Ovary (tissue), 9 donors: ENCODE results near the gene ARID5A. TPM values are rescaled to one million over a fixed set of nuclear protein-coding genes. Genes with fewer than 3 reads are reported as not detected.

ENCODE experiments used
- DNase-seq, 5 donors: peaks; one replicate each; pipeline ENCODE4 v3.0.0-alpha.2; 2019 to 2020
- H3K27ac ChIP-seq, 2 donors: fragments of 200-600 bp; one replicate each; pipeline versions ENCODE4 v1.5.1 to v1.8.0; 2019 to 2022
- H3K27me3 ChIP-seq: fragments of 200-600 bp; one replicate; pipeline ENCODE4 v1.8.0; 2022
- H3K36me3 ChIP-seq: fragments of 200-600 bp; sonication (generic); one replicate; pipeline ENCODE4 v1.5.1; 2019
- H3K4me1 ChIP-seq: one replicate; pipeline ENCODE4 v1.8.1; 2013; ENCODE audit warnings: mild to moderate bottlenecking, moderate library complexity; ENCODE audit not compliant: insufficient read depth
- H3K4me3 ChIP-seq: fragments of 200-600 bp; sonication (generic); one replicate; pipeline ENCODE4 v1.5.1; 2017
- H3K9me3 ChIP-seq, 2 donors: fragments of 200-600 bp in 1 of 2; sonication (generic) in 1 of 2; one replicate each; pipeline versions ENCODE4 v1.5.1 to v1.8.1; 2013 to 2019; ENCODE audit warnings: mild to moderate bottlenecking in 1 of 2, moderate library complexity in 1 of 2
- EP300 ChIP-seq: sonication (generic); formaldehyde crosslinking; IDR thresholded peaks from one replicate; pipeline ENCODE4 v1.6.1; 2017; ENCODE audit warnings: antibody characterized with exemption
- POLR2A ChIP-seq: fragments of 450-650 bp; IDR thresholded peaks from one replicate; pipeline ENCODE4 v1.6.1; 2017; ENCODE audit warnings: antibody characterized with exemption, mild to moderate bottlenecking, moderate library complexity
- WGBS, 3 donors: extraction: QIAGEN DNeasy Blood & Tissue Kit in 1 of 3; methylation state at CpG; one replicate each; pipeline versions ENCODE4 v1.1.5 to v1.1.7; 2013 to 2017; 5-methylcytosine and 5-hydroxymethylcytosine counted together
- intact Hi-C, 4 donors: fragments of 100-400 bp; cut with DNase I; formaldehyde crosslinking; loops; one replicate each; pipeline versions ENCODE4 v1.11.0 to v1.15.1; 2022 to 2023
- polyA plus RNA-seq, 2 donors: library from polyadenylated mRNA; stranded (reverse); fragments of 200-250 nt in 1 of 2; fragments of 350-450 nt in 1 of 2; fragmentation: Illumina TruSeq in 1 of 2; extraction: RNeasy Lipid Tissue Mini Kit (QIAGEN cat#74804) in 1 of 2; gene quantifications; one replicate each; pipeline ENCODE4 v1.2.3, GENCODE V29; 2013 to 2014
- total RNA-seq, 7 donors: library from RNA; depleted of rRNA in 2 of 7; stranded (reverse); fragments of >200 nt in 2 of 7; fragmentation: NEBNext Ultra II Directional in 3 of 7; extraction: Animal tissue kit (Norgen Biotek cat#: 25700) in 3 of 7; gene quantifications; one replicate each; pipeline versions ENCODE4 v1.1.0 to v1.2.4, GENCODE V29; 2016 to 2023
- TF ChIP-seq, protein P1 (sequence below), 3 donors: fragments of 450-650 bp in 2 of 3; fragments of 200-600 bp in 1 of 3; IDR thresholded peaks; one replicate each; pipeline versions ENCODE4 v1.5.1 to v1.8.0; 2016 to 2022; ENCODE audit warnings: antibody characterized with exemption in 3 of 3, mild to moderate bottlenecking in 1 of 3
- donor health status: DM: no; HTN: no; CAD: no; lungs with moderate emphysema.
- donor health status: DM: no; HTN: no; CAD: no.
- donor health status: Bipolar disorder and iron deficiency.
- donor health status: DM: yes; HTN: yes; CAD: no.
- donor health status: DM: no; HTN: no; CAD: no.
- donor health status: DM: yes; HTN: yes; CAD: no.

ARID5A gene
- total and polyA plus RNA-seq, 9 donors: 1.5 to 46.1 (median 17.1) TPM

DNA sequence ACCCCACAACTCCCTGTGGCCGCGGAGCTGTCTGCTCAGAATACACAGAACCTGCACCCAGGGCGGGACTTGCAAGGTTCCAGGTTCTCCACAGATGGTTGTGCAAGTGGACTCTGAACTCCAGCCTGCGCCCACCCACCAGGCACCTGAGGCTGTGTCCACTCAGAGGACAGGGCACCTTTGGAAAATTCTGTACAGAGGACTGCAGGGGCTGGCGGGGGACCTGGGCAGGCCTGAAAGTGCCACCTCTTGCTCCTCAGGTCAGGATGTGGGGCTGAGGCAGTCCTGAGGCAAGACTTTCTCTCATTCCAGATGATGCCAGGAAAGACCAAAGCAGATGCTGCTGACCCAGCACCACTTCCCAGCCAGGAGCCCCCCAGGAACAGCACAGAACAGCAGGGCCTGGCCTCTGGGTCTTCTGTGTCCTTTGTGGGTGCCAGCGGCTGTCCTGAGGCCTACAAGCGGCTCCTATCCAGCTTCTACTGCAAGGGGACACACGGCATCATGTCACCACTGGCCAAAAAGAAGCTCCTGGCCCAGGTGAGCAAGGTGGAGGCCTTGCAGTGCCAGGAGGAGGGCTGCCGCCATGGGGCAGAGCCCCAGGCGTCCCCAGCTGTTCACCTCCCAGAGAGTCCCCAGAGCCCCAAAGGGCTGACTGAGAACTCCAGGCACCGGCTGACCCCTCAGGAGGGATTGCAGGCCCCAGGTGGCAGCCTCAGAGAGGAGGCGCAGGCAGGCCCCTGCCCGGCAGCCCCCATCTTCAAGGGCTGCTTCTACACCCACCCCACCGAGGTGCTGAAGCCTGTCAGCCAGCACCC is 14.4 kb downstream of the ARID5A start:
- intact Hi-C loops: loop anchor here in 1 of 4 donors (5.0 to 10.0 kb wide), 2 partner anchors 144 to 414 kb away; no protein-coding TSS in a partner anchor
- no peaks in the 10 kb centered on the region for H3K9me3 ChIP-seq
- TF ChIP-seq, protein P1, sequence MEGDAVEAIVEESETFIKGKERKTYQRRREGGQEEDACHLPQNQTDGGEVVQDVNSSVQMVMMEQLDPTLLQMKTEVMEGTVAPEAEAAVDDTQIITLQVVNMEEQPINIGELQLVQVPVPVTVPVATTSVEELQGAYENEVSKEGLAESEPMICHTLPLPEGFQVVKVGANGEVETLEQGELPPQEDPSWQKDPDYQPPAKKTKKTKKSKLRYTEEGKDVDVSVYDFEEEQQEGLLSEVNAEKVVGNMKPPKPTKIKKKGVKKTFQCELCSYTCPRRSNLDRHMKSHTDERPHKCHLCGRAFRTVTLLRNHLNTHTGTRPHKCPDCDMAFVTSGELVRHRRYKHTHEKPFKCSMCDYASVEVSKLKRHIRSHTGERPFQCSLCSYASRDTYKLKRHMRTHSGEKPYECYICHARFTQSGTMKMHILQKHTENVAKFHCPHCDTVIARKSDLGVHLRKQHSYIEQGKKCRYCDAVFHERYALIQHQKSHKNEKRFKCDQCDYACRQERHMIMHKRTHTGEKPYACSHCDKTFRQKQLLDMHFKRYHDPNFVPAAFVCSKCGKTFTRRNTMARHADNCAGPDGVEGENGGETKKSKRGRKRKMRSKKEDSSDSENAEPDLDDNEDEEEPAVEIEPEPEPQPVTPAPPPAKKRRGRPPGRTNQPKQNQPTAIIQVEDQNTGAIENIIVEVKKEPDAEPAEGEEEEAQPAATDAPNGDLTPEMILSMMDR (IDR thresholded peaks at IDR 0.05): no peak
- no peak for TF ChIP-seq EP300
- 94 to 98% (median 95%) methylated on average over 7 to 14 of the region's 14 CpGs for WGBS, 3 donors
- H3K36me3 ChIP-seq: no peaks in the 10 kb centered on the region
- peaks cover 4% of the 10 kb centered on the region for H3K4me1 ChIP-seq
- DNase-seq: peak in 1 of 5 donors; percentile 20
- H3K27ac ChIP-seq: no peak overlapping the region
- H3K4me3 ChIP-seq: no peak overlapping the region
- H3K27me3 ChIP-seq: no peaks in the 10 kb centered on the region

DNA sequence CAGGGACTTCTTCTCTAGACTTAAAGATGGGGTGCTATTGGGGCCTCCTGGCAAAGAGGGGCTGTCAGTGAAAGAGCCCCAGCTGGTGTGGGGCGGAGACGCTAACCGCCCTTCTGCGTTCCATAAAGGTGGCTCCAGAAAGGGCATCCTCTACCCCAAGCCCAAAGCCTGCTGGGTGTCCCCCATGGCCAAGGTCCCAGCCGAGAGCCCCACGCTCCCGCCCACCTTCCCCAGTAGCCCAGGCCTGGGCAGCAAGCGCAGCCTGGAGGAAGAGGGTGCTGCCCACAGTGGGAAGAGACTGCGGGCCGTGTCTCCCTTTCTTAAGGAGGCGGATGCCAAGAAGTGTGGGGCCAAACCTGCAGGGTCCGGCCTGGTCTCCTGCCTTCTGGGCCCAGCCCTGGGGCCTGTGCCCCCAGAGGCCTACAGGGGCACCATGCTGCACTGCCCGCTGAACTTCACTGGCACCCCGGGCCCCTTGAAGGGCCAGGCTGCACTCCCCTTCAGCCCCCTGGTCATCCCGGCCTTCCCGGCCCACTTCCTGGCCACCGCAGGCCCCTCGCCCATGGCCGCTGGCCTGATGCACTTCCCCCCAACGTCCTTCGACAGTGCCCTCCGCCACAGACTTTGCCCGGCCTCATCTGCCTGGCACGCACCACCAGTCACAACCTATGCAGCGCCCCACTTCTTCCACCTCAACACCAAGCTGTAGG is 15.2 kb downstream of the ARID5A start:
- 93 to 96% (median 95%) methylated on average over 23 to 25 of the region's 25 CpGs for WGBS, 3 donors
- no peak for TF ChIP-seq EP300
- TF ChIP-seq, protein P1 (IDR thresholded peaks at IDR 0.05): no peak
- intact Hi-C loops: loop anchor here in 1 of 4 donors (5.0 to 10.0 kb wide), 2 partner anchors 144 to 413 kb away; no protein-coding TSS in a partner anchor

DNA sequence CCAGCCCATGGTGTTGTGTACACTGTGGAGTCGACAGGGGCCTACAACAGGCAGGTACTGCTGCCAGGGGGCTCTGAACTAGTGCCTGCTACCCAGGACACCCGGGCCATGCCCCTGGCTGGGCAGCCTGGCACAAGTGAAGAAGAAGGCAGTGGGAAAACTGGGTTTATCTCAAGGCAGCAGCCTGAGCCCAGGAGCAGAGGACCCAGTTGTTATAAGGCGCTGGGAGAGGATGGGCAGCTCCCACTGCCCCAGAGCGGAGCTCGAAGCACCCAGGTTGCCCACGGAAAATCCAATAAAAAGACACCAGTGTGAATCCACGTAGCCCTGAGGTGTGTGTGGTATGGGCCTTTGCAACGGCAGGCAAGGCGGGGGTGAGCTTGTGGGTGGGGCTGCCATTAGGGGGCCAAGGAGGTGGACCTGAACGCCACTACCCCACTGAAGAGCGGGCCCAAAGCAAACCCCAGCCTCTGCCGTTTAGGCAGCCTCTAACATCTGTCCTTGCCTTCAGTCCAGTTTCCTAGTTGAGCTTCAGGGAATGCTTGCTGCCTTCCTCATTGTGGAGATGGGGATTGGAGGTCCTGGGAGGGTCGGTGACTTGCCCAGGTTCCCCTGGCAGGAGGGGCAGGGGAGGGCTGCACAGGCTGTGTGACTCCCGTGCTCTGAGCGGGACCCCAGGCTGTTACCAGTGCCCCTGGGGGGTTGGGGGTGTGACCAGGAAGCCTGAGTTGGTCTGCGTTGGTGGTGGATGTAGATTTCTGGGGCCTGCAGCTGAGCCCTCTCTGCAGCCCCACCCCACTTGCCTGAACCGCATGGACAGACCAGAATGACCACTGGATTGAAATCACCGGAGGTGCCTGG is 16.0 kb downstream of the ARID5A start:
- no peak for TF ChIP-seq EP300
- TF ChIP-seq POLR2A: no peak
- TF ChIP-seq, protein P1 (IDR thresholded peaks at IDR 0.05): no peak
- intact Hi-C loops: loop anchor here in 1 of 4 donors (5.0 to 10.0 kb wide), 2 partner anchors 145 to 412 kb away; no protein-coding TSS in a partner anchor
- no peaks in the 10 kb centered on the region for H3K36me3 ChIP-seq
- no peak overlapping the region for H3K4me3 ChIP-seq
- H3K27me3 ChIP-seq: no peaks in the 10 kb centered on the region
- 83 to 85% (median 85%) methylated on average over 18 of the region's 18 CpGs for WGBS, 3 donors
- peaks cover 4% of the 10 kb centered on the region for H3K4me1 ChIP-seq
- no peaks in the 10 kb centered on the region for H3K9me3 ChIP-seq
- H3K27ac ChIP-seq: no peak overlapping the region
- DNase-seq: no peak

More for the DNA sequence above, 15.2 kb downstream of the ARID5A start:
- no peak overlapping the region for H3K27ac ChIP-seq
- no peaks in the 10 kb centered on the region for H3K36me3 ChIP-seq
- no peak overlapping the region for H3K4me3 ChIP-seq
- no peak for DNase-seq
- peaks cover 4% of the 10 kb centered on the region for H3K4me1 ChIP-seq
- H3K9me3 ChIP-seq: no peaks in the 10 kb centered on the region
- no peaks in the 10 kb centered on the region for H3K27me3 ChIP-seq
